GM23338 (cell line): ENCODE measurements around the gene SPPL2C. TPM values are rescaled to one million over a fixed set of nuclear protein-coding genes. Genes with fewer than 3 reads are reported as not detected.

Experiments
- ATAC-seq: fragments of 200-7000 bp; cut with Tn5 transposase; 3 replicates; pipeline ENCODE4 v1.9.1; 2020
- DNase-seq: peaks from one replicate; pipeline ENCODE4 v3.0.0-alpha.2; 2015; ENCODE audit warnings: low spot score
- H2AFZ ChIP-seq: fragments of 200-600 bp; sonication (generic); 2 replicates; pipeline ENCODE4 v1.8.0; 2016; ENCODE audit warnings: antibody characterized with exemption, mild to moderate bottlenecking, moderate library complexity
- H3F3A ChIP-seq: fragments of 200-600 bp; sonication (generic); replicated peaks from 2 replicates; pipeline ENCODE4 v1.8.0; 2017; ENCODE audit warnings: antibody characterized with exemption, mixed run types, low read depth
- H3K27ac ChIP-seq: fragments of 200-600 bp; sonication (generic); 2 replicates; pipeline ENCODE4 v1.6.1; 2016; ENCODE audit warnings: low read depth
- H3K27me3 ChIP-seq: fragments of 200-600 bp; sonication (generic); 2 replicates; pipeline ENCODE4 v1.8.0; 2016; ENCODE audit warnings: mild to moderate bottlenecking, mixed run types, moderate library complexity; ENCODE audit not compliant: insufficient read depth
- H3K36me3 ChIP-seq: fragments of 200-600 bp; sonication (generic); 2 replicates; pipeline ENCODE4 v1.8.0; 2016; ENCODE audit warnings: mild to moderate bottlenecking; ENCODE audit not compliant: insufficient read depth
- H3K4me1 ChIP-seq: fragments of 200-600 bp; sonication (generic); 2 replicates; pipeline ENCODE4 v1.8.0; 2016; ENCODE audit warnings: mild to moderate bottlenecking, moderate library complexity; ENCODE audit not compliant: insufficient read depth
- H3K4me2 ChIP-seq: fragments of 200-600 bp; sonication (generic); 2 replicates; pipeline ENCODE4 v1.7.1; 2017; ENCODE audit warnings: mixed run types
- H3K4me3 ChIP-seq: fragments of 200-600 bp; sonication (generic); 2 replicates; pipeline ENCODE4 v1.6.1; 2016; ENCODE audit warnings: mixed run types
- H3K79me2 ChIP-seq: fragments of 200-600 bp; sonication (generic); replicated peaks from 2 replicates; pipeline ENCODE4 v1.8.0; 2017; ENCODE audit warnings: mild to moderate bottlenecking; ENCODE audit not compliant: insufficient read depth
- H3K9me2 ChIP-seq: fragments of 200-600 bp; sonication (generic); 2 replicates; pipeline ENCODE4 v1.8.0; 2017; ENCODE audit not compliant: insufficient read depth
- H4K20me1 ChIP-seq: fragments of 200-600 bp; sonication (generic); replicated peaks from 2 replicates; pipeline ENCODE4 v1.8.0; 2017; ENCODE audit warnings: mild to moderate bottlenecking; ENCODE audit not compliant: insufficient read depth
- H3K27ac Mint-ChIP-seq: 2 replicates; pipeline ENCODE4 v1.8.0; 2020; ENCODE audit warnings: inconsistent platforms, mild to moderate bottlenecking, moderate library complexity, mixed read lengths
- H3K27me3 Mint-ChIP-seq: 3 replicates; pipeline ENCODE4 v1.8.0; 2022; ENCODE audit warnings: low read depth, mild to moderate bottlenecking, moderate library complexity, mixed read lengths, inconsistent platforms; ENCODE audit not compliant: insufficient read depth, poor library complexity
- H3K36me3 Mint-ChIP-seq: 3 replicates; pipeline ENCODE4 v1.8.0; 2021; ENCODE audit warnings: low read depth, mild to moderate bottlenecking, inconsistent platforms, moderate library complexity, mixed read lengths
- H3K4me1 Mint-ChIP-seq: 3 replicates; pipeline ENCODE4 v1.8.0; 2020; ENCODE audit warnings: mild to moderate bottlenecking, inconsistent platforms, mixed read lengths
- H3K4me3 Mint-ChIP-seq: 3 replicates; pipeline ENCODE4 v1.8.0; 2021; ENCODE audit warnings: moderate library complexity, mild to moderate bottlenecking, inconsistent platforms, mixed read lengths
- H3K9me3 Mint-ChIP-seq: 3 replicates; pipeline ENCODE4 v1.8.0; 2020; ENCODE audit warnings: moderate library complexity, mild to moderate bottlenecking, inconsistent platforms, mixed read lengths
- CREB1 ChIP-seq: fragments of 250-450 bp; sonication (Bioruptor Pico); IDR thresholded peaks from 2 replicates; pipeline ENCODE4 v1.5.0; 2020; ENCODE audit warnings: low read depth, mild to moderate bottlenecking, moderate library complexity
- EZH2 ChIP-seq: fragments of 200-600 bp; sonication (generic); IDR thresholded peaks from one replicate; pipeline ENCODE4 v1.8.0; 2017; ENCODE audit warnings: antibody characterized with exemption, mild to moderate bottlenecking, low read depth; ENCODE audit not compliant: unreplicated experiment
- EZH2phosphoT487 ChIP-seq: fragments of 200-600 bp; sonication (generic); IDR thresholded peaks from one replicate; pipeline ENCODE4 v1.8.1; 2018; ENCODE audit warnings: antibody characterized with exemption; ENCODE audit not compliant: unreplicated experiment
- JUNB ChIP-seq: IDR thresholded peaks from one replicate; pipeline ENCODE4 v1.6.1; 2016; ENCODE audit warnings: antibody characterized with exemption; ENCODE audit not compliant: unreplicated experiment
- NANOG ChIP-seq: IDR thresholded peaks from 2 replicates; pipeline ENCODE4 v1.6.1; 2016; ENCODE audit warnings: antibody characterized with exemption, borderline replicate concordance
- ZNF114 ChIP-seq: fragments of 250-450 bp; sonication (Bioruptor Pico); IDR thresholded peaks from 2 replicates; pipeline ENCODE4 v1.5.0; 2020; ENCODE audit warnings: mild to moderate bottlenecking, moderate library complexity
- polyA plus RNA-seq: library from polyadenylated mRNA; unstranded; fragments of >200 nt; fragmentation: Nextera tagmentation; extraction: Ambion mirVana; gene quantifications from 2 replicates; pipeline ENCODE4 v1.2.1, GENCODE V29; 2016
- total RNA-seq: library from RNA; depleted of rRNA; stranded (reverse); fragments of >200 nt; shearing (Covaris generic); gene quantifications from 2 replicates; pipeline ENCODE4 v1.2.3, GENCODE V29; 2014
- TF ChIP-seq, protein P1 (sequence below), 2 experiments: fragments of 200-600 bp in 1 of 2; sonication (generic) in 1 of 2; conservative IDR thresholded peaks; 2 replicates each; pipeline versions ENCODE4 v1.5.1 to v1.6.1; 2016 to 2017; ENCODE audit warnings: antibody characterized with exemption in 2 of 2, low read depth in 2 of 2, mild to moderate bottlenecking in 2 of 2, moderate library complexity in 1 of 2
- TF ChIP-seq, protein P2 (sequence below): fragments of 250-450 bp; sonication (Bioruptor Pico); IDR thresholded peaks from 2 replicates; pipeline ENCODE4 v1.5.0; 2020; ENCODE audit warnings: mild to moderate bottlenecking, moderate library complexity
- TF ChIP-seq, protein P3 (sequence below): IDR thresholded peaks from one replicate; pipeline ENCODE4 v1.6.1; 2018; ENCODE audit warnings: antibody characterized with exemption; ENCODE audit not compliant: unreplicated experiment
- TF ChIP-seq, protein P4 (sequence below): IDR thresholded peaks from 2 replicates; pipeline ENCODE4 v1.6.1; 2016; ENCODE audit warnings: antibody characterized with exemption

SPPL2C gene
- total and polyA plus RNA-seq, 2 experiments from 2014 or later, result 0.14 TPM; not detected in 1

DNA sequence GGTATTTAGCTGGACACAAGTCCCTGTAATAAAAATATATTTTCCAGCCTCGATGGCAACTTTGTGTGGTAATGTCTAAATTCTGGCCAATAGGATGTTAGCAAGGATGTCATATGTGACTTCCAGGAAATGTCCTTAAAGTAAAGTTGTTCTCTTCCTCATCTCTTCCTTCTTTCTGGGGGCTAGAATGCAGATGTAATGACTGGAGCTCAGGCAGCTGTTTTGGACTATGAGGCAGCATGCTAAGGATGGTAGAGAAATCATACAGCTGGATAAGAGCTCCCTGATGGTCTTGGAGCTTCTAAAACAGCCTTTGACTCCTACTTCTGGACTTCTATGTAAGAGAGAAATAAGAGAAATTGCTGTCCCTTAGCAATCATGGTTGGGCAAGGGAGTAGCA is 32.8 kb downstream of the SPPL2C start:
- no peaks in the 10 kb centered on the region for H3K4me1 ChIP-seq
- no peak for DNase-seq
- H3K27me3 ChIP-seq, result no peaks in the 10 kb centered on the region
- H3K36me3 ChIP-seq, result no peaks in the 10 kb centered on the region
- Mint-ChIP-seq H3K36me3 (no peaks in the 10 kb centered on the region), H3K27me3 (peaks cover 2% of the 10 kb centered on the region), H3K9me3 (no peaks in the 10 kb centered on the region), H3K4me3 (no peak overlapping the region), H3K27ac (no peak overlapping the region), H3K4me1 (no peaks in the 10 kb centered on the region)
- no peak overlapping the region for H3K4me2 ChIP-seq
- H3K4me3 ChIP-seq, result no peak overlapping the region
- H3K79me2 ChIP-seq, result no peaks in the 10 kb centered on the region
- no peaks in the 10 kb centered on the region for H3K9me2 ChIP-seq
- no peaks in the 10 kb centered on the region for H3F3A ChIP-seq
- H4K20me1 ChIP-seq, result no peaks in the 10 kb centered on the region
- TF ChIP-seq NANOG, result no peak
- H2AFZ ChIP-seq, result no peak overlapping the region
- no peak overlapping the region for H3K27ac ChIP-seq
- ATAC-seq, result no peak

DNA sequence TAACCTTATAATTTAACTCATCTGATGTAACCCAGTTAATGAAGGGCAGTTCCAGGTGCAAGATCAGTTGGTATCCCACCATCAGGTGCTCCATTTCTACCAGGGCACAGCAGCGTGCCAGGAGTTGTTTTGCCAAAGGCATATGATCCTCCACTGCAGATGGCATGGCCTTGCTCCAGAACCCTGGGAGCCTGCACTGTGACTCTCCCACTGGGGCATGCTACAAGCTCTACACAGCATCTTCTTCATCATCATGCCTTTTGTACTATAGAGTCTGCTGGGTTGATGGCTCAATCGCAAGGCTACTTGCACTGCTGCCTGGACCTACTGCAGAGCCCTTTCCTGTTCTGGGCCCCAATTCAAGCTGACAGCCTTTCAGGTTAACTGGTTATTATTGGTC is 38.4 kb downstream of the SPPL2C start:
- H3K36me3 Mint-ChIP-seq, result no peaks in the 10 kb centered on the region
- peaks cover 4% of the 10 kb centered on the region for H3K27me3 Mint-ChIP-seq
- Histone ChIP-seq H3K79me2 (no peaks in the 10 kb centered on the region), H3K36me3 (no peaks in the 10 kb centered on the region), H3K4me3 (no peak overlapping the region), H3K4me1 (no peaks in the 10 kb centered on the region), H3K4me2 (no peak overlapping the region), H2AFZ (no peak overlapping the region), H3K9me2 (no peaks in the 10 kb centered on the region), H4K20me1 (no peaks in the 10 kb centered on the region), H3K27me3 (no peaks in the 10 kb centered on the region), H3K27ac (no peak overlapping the region), H3F3A (no peaks in the 10 kb centered on the region)
- DNase-seq, result no peak
- no peak for ATAC-seq
- H3K4me3 Mint-ChIP-seq, result no peak overlapping the region
- H3K27ac Mint-ChIP-seq, result no peak overlapping the region
- no peaks in the 10 kb centered on the region for H3K4me1 Mint-ChIP-seq
- no peaks in the 10 kb centered on the region; the same call in 2 of the 3 replicates for H3K9me3 Mint-ChIP-seq
- TF ChIP-seq, protein P1, sequence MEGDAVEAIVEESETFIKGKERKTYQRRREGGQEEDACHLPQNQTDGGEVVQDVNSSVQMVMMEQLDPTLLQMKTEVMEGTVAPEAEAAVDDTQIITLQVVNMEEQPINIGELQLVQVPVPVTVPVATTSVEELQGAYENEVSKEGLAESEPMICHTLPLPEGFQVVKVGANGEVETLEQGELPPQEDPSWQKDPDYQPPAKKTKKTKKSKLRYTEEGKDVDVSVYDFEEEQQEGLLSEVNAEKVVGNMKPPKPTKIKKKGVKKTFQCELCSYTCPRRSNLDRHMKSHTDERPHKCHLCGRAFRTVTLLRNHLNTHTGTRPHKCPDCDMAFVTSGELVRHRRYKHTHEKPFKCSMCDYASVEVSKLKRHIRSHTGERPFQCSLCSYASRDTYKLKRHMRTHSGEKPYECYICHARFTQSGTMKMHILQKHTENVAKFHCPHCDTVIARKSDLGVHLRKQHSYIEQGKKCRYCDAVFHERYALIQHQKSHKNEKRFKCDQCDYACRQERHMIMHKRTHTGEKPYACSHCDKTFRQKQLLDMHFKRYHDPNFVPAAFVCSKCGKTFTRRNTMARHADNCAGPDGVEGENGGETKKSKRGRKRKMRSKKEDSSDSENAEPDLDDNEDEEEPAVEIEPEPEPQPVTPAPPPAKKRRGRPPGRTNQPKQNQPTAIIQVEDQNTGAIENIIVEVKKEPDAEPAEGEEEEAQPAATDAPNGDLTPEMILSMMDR (conservative IDR thresholded peaks at IDR 0.05; ENCODE audit: low read depth in 2 of 2), result no peak
- TF ChIP-seq JUNB (no peak), NANOG (no peak), EZH2phosphoT487 (no peak), ZNF114 (CRISPR knock-in tag) (no peak), EZH2 (no peak), CREB1 (no peak)
- TF ChIP-seq, protein P2, sequence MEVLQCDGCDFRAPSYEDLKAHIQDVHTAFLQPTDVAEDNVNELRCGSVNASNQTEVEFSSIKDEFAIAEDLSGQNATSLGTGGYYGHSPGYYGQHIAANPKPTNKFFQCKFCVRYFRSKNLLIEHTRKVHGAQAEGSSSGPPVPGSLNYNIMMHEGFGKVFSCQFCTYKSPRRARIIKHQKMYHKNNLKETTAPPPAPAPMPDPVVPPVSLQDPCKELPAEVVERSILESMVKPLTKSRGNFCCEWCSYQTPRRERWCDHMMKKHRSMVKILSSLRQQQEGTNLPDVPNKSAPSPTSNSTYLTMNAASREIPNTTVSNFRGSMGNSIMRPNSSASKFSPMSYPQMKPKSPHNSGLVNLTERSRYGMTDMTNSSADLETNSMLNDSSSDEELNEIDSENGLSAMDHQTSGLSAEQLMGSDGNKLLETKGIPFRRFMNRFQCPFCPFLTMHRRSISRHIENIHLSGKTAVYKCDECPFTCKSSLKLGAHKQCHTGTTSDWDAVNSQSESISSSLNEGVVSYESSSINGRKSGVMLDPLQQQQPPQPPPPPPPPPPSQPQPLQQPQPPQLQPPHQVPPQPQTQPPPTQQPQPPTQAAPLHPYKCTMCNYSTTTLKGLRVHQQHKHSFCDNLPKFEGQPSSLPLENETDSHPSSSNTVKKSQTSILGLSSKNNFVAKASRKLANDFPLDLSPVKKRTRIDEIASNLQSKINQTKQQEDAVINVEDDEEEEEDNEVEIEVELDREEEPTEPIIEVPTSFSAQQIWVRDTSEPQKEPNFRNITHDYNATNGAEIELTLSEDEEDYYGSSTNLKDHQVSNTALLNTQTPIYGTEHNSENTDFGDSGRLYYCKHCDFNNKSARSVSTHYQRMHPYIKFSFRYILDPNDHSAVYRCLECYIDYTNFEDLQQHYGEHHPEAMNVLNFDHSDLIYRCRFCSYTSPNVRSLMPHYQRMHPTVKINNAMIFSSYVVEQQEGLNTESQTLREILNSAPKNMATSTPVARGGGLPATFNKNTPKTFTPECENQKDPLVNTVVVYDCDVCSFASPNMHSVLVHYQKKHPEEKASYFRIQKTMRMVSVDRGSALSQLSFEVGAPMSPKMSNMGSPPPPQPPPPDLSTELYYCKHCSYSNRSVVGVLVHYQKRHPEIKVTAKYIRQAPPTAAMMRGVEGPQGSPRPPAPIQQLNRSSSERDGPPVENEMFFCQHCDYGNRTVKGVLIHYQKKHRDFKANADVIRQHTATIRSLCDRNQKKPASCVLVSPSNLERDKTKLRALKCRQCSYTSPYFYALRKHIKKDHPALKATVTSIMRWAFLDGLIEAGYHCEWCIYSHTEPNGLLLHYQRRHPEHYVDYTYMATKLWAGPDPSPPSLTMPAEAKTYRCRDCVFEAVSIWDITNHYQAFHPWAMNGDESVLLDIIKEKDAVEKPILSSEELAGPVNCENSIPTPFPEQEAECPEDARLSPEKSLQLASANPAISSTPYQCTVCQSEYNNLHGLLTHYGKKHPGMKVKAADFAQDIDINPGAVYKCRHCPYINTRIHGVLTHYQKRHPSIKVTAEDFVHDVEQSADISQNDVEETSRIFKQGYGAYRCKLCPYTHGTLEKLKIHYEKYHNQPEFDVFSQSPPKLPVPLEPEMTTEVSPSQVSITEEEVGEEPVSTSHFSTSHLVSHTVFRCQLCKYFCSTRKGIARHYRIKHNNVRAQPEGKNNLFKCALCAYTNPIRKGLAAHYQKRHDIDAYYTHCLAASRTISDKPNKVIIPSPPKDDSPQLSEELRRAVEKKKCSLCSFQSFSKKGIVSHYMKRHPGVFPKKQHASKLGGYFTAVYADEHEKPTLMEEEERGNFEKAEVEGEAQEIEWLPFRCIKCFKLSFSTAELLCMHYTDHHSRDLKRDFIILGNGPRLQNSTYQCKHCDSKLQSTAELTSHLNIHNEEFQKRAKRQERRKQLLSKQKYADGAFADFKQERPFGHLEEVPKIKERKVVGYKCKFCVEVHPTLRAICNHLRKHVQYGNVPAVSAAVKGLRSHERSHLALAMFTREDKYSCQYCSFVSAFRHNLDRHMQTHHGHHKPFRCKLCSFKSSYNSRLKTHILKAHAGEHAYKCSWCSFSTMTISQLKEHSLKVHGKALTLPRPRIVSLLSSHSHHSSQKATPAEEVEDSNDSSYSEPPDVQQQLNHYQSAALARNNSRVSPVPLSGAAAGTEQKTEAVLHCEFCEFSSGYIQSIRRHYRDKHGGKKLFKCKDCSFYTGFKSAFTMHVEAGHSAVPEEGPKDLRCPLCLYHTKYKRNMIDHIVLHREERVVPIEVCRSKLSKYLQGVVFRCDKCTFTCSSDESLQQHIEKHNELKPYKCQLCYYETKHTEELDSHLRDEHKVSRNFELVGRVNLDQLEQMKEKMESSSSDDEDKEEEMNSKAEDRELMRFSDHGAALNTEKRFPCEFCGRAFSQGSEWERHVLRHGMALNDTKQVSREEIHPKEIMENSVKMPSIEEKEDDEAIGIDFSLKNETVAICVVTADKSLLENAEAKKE (CRISPR knock-in tag), result no peak
- TF ChIP-seq, protein P3, sequence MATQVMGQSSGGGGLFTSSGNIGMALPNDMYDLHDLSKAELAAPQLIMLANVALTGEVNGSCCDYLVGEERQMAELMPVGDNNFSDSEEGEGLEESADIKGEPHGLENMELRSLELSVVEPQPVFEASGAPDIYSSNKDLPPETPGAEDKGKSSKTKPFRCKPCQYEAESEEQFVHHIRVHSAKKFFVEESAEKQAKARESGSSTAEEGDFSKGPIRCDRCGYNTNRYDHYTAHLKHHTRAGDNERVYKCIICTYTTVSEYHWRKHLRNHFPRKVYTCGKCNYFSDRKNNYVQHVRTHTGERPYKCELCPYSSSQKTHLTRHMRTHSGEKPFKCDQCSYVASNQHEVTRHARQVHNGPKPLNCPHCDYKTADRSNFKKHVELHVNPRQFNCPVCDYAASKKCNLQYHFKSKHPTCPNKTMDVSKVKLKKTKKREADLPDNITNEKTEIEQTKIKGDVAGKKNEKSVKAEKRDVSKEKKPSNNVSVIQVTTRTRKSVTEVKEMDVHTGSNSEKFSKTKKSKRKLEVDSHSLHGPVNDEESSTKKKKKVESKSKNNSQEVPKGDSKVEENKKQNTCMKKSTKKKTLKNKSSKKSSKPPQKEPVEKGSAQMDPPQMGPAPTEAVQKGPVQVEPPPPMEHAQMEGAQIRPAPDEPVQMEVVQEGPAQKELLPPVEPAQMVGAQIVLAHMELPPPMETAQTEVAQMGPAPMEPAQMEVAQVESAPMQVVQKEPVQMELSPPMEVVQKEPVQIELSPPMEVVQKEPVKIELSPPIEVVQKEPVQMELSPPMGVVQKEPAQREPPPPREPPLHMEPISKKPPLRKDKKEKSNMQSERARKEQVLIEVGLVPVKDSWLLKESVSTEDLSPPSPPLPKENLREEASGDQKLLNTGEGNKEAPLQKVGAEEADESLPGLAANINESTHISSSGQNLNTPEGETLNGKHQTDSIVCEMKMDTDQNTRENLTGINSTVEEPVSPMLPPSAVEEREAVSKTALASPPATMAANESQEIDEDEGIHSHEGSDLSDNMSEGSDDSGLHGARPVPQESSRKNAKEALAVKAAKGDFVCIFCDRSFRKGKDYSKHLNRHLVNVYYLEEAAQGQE, result no peak
- TF ChIP-seq, protein P4, sequence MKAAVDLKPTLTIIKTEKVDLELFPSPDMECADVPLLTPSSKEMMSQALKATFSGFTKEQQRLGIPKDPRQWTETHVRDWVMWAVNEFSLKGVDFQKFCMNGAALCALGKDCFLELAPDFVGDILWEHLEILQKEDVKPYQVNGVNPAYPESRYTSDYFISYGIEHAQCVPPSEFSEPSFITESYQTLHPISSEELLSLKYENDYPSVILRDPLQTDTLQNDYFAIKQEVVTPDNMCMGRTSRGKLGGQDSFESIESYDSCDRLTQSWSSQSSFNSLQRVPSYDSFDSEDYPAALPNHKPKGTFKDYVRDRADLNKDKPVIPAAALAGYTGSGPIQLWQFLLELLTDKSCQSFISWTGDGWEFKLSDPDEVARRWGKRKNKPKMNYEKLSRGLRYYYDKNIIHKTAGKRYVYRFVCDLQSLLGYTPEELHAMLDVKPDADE, result no peak
